Chondrocyte (in vitro differentiated cells): ENCODE data around the gene LRRN3. TPM values are rescaled to one million over a fixed set of nuclear protein-coding genes. Genes with fewer than 3 reads are reported as not detected.

Source experiments
- DNase-seq: peaks from one replicate; pipeline ENCODE4 v3.0.0; 2021; ENCODE audit warnings: mixed read lengths, low spot score
- H3K27ac Mint-ChIP-seq: one replicate; pipeline ENCODE4 v1.8.0; 2021; ENCODE audit warnings: mild to moderate bottlenecking, moderate library complexity, mixed read lengths; ENCODE audit not compliant: unreplicated experiment
- H3K27me3 Mint-ChIP-seq: 2 replicates; pipeline ENCODE4 v1.8.0; 2021; ENCODE audit warnings: low read depth, mixed read lengths
- H3K36me3 Mint-ChIP-seq: 2 replicates; pipeline ENCODE4 v1.8.0; 2021; ENCODE audit warnings: low read depth, mixed read lengths
- H3K4me1 Mint-ChIP-seq: 2 replicates; pipeline ENCODE4 v1.8.0; 2021; ENCODE audit warnings: low read depth, mild to moderate bottlenecking, mixed read lengths
- H3K4me3 Mint-ChIP-seq: one replicate; pipeline ENCODE4 v1.8.0; 2021; ENCODE audit warnings: mild to moderate bottlenecking, moderate library complexity, mixed read lengths; ENCODE audit not compliant: unreplicated experiment
- H3K9me3 Mint-ChIP-seq: 2 replicates; pipeline ENCODE4 v1.8.0; 2021; ENCODE audit warnings: low read depth, mixed read lengths
- CTCF ChIP-seq: fragments of 200-600 bp; sonication (generic); IDR thresholded peaks from 2 replicates; pipeline ENCODE4 v1.5.0; 2021; ENCODE audit warnings: antibody characterized with exemption, mild to moderate bottlenecking, moderate library complexity
- total RNA-seq: library from RNA; stranded (reverse); gene quantifications from 3 replicates; pipeline ENCODE4 v1.2.1, GENCODE V29; 2021

The LRRN3 gene
- total RNA-seq, 1 donor from 2014 or later, result 0.65 TPM

- Mint-ChIP-seq H3K4me3 (no peak overlapping the region), H3K36me3 (no peaks in the 10 kb centered on the region), H3K27me3 (no peaks in the 10 kb centered on the region), H3K9me3 (no peaks in the 10 kb centered on the region), H3K27ac (no peak overlapping the region), H3K4me1 (peaks cover 5% of the 10 kb centered on the region)
- DNase-seq, result no peak
- no peak for TF ChIP-seq CTCF
Measured at GRCh38 chr7:111096997-111097396, 6.1 kb downstream of the LRRN3 start.

GRCh38 chr7:111098011-111098925 is 7.3 kb downstream of the LRRN3 start:
- H3K27ac Mint-ChIP-seq, result no peak overlapping the region
- H3K9me3 Mint-ChIP-seq, result no peaks in the 10 kb centered on the region
- no peaks in the 10 kb centered on the region for H3K4me1 Mint-ChIP-seq
- H3K4me3 Mint-ChIP-seq, result no peak overlapping the region
- peak; percentile 82 for TF ChIP-seq CTCF
- no peaks in the 10 kb centered on the region for H3K36me3 Mint-ChIP-seq
- no peaks in the 10 kb centered on the region for H3K27me3 Mint-ChIP-seq
- no peak for DNase-seq

- no peak for DNase-seq
- H3K27ac Mint-ChIP-seq, result no peak overlapping the region
- no peaks in the 10 kb centered on the region for H3K27me3 Mint-ChIP-seq
- no peaks in the 10 kb centered on the region for H3K4me1 Mint-ChIP-seq
- TF ChIP-seq CTCF, result peak; percentile 26
- H3K9me3 Mint-ChIP-seq, result no peaks in the 10 kb centered on the region
- no peaks in the 10 kb centered on the region for H3K36me3 Mint-ChIP-seq
- no peak overlapping the region for H3K4me3 Mint-ChIP-seq
Measured at GRCh38 chr7:111098926-111099250, 8.0 kb downstream of the LRRN3 start.

- no peaks in the 10 kb centered on the region for H3K36me3 Mint-ChIP-seq
- no peaks in the 10 kb centered on the region for H3K9me3 Mint-ChIP-seq
- no peak overlapping the region for H3K4me3 Mint-ChIP-seq
- no peaks in the 10 kb centered on the region for H3K4me1 Mint-ChIP-seq
- no peak for TF ChIP-seq CTCF
- no peak overlapping the region for H3K27ac Mint-ChIP-seq
- no peak for DNase-seq
- no peaks in the 10 kb centered on the region for H3K27me3 Mint-ChIP-seq
Measured at GRCh38 chr7:111101856-111102646, 11.1 kb downstream of the LRRN3 start.

- no peak for TF ChIP-seq CTCF
- H3K9me3 Mint-ChIP-seq, result no peaks in the 10 kb centered on the region
- no peak overlapping the region for H3K4me3 Mint-ChIP-seq
- H3K27ac Mint-ChIP-seq, result no peak overlapping the region
- H3K36me3 Mint-ChIP-seq, result no peaks in the 10 kb centered on the region
- H3K27me3 Mint-ChIP-seq, result no peaks in the 10 kb centered on the region
- DNase-seq, result no peak
- no peaks in the 10 kb centered on the region for H3K4me1 Mint-ChIP-seq
Measured at GRCh38 chr7:111103136-111103535, 12.2 kb downstream of the LRRN3 start.
